Peyer's patch (tissue), 4 donors: ENCODE measurements around the gene ZC3H12D.

ENCODE experiments used
- POLR2A ChIP-seq, 2 donors: fragments of 450-650 bp; IDR thresholded peaks; one replicate each; pipeline ENCODE4 v1.5.1; 2017; ENCODE audit warnings: antibody characterized with exemption in 2 of 2, mild to moderate bottlenecking in 2 of 2, moderate library complexity in 2 of 2
- TF ChIP-seq, protein P1 (sequence below), 6 experiments: fragments of 450-650 bp in 4 of 6; fragments of 200-600 bp in 2 of 6; sonication (generic) in 1 of 6; IDR thresholded peaks; one replicate each; pipeline ENCODE4 v1.5.1; 2017 to 2019; ENCODE audit warnings: antibody characterized with exemption in 6 of 6, mild to moderate bottlenecking in 3 of 6, moderate library complexity in 1 of 6

GRCh38 chr6:149459761-149460160, 25.1 kb downstream of the ZC3H12D start:
- TF ChIP-seq, protein P1, sequence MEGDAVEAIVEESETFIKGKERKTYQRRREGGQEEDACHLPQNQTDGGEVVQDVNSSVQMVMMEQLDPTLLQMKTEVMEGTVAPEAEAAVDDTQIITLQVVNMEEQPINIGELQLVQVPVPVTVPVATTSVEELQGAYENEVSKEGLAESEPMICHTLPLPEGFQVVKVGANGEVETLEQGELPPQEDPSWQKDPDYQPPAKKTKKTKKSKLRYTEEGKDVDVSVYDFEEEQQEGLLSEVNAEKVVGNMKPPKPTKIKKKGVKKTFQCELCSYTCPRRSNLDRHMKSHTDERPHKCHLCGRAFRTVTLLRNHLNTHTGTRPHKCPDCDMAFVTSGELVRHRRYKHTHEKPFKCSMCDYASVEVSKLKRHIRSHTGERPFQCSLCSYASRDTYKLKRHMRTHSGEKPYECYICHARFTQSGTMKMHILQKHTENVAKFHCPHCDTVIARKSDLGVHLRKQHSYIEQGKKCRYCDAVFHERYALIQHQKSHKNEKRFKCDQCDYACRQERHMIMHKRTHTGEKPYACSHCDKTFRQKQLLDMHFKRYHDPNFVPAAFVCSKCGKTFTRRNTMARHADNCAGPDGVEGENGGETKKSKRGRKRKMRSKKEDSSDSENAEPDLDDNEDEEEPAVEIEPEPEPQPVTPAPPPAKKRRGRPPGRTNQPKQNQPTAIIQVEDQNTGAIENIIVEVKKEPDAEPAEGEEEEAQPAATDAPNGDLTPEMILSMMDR (IDR thresholded peaks at IDR 0.05), result no peak
- TF ChIP-seq POLR2A (IDR thresholded peaks at IDR 0.05), result no peak
